VCaP (cell line): Measurements from ENCODE around the gene TMEM41A.
"Not testable (repeated sequence)": the region's sequence is repeated elsewhere in the genome, so short reads cannot be mapped to it uniquely, and the experiment has no call there.

ENCODE experiments used
- H3K27ac ChIP-seq: fragments of 450-650 bp; 2 replicates; pipeline ENCODE4 v1.5.1; 2017
- TF ChIP-seq, protein P1 (sequence below): fragments of 450-650 bp; conservative IDR thresholded peaks from 2 replicates; pipeline ENCODE4 v1.5.1; 2017; ENCODE audit warnings: mild to moderate bottlenecking, moderate library complexity

Gene TMEM41A

DNA sequence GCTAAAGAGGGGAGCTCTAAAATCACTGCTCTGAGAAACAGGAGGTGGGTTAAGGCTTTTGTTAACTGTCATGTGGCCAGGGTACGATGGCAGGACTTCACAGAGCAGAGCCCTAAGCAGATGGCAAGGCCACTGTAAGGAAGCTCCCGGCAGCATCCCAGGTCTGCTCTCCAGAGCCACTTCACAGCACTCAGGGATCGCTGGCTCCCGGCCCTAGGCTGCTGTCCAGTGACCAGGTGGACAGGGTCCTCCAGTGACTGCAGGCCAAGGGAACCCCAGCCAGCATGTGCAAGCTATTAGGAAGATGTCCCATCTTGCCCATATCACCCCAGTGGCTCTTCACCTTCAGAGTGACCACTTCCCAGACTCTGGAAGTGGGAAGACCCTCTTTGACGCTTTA is 10.4 kb downstream of the TMEM41A start:
- no peak overlapping the region for H3K27ac ChIP-seq
- TF ChIP-seq, protein P1, sequence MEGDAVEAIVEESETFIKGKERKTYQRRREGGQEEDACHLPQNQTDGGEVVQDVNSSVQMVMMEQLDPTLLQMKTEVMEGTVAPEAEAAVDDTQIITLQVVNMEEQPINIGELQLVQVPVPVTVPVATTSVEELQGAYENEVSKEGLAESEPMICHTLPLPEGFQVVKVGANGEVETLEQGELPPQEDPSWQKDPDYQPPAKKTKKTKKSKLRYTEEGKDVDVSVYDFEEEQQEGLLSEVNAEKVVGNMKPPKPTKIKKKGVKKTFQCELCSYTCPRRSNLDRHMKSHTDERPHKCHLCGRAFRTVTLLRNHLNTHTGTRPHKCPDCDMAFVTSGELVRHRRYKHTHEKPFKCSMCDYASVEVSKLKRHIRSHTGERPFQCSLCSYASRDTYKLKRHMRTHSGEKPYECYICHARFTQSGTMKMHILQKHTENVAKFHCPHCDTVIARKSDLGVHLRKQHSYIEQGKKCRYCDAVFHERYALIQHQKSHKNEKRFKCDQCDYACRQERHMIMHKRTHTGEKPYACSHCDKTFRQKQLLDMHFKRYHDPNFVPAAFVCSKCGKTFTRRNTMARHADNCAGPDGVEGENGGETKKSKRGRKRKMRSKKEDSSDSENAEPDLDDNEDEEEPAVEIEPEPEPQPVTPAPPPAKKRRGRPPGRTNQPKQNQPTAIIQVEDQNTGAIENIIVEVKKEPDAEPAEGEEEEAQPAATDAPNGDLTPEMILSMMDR: no peak

DNA sequence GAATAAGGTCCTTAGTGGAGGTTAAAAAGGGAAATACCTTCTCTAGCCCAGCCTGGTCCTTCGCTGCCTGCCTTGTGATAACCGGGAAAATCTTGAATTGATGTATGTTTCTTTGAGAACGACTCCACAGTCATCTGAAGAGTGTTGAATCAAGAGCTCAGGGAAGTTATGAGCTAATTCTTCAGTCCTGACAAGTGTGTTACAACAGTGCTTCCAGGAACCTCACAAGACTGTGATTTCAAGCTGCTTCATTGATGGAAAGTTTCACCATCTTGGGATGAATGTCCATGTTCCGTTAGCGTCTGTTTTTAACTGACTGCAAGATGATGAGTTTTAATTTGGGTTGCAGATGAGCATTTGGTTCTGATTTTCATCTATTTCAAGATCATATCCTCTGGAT is 12.4 kb downstream of the TMEM41A start:
- H3K27ac ChIP-seq: no peak overlapping the region
- TF ChIP-seq, protein P1: no peak

DNA sequence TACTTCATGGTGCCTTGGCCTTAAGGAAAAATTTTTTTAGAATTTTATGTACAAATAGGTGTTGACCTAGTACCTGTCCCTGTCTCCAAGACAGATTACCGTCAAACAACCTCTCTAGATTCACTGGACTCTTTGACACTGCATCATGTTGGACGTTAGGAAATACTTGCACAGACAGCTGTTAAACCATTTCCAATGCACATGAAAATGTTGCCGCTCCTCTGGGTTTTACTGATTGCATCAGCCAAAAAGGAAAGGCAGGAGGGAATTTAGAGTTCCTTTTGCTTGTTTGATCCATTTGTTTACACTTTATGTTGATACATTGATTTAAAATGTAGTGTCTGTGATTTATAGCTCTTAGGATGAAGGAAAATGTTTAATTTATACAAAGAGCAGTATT is 14.5 kb downstream of the TMEM41A start:
- TF ChIP-seq, protein P1: no peak
- no peak overlapping the region for H3K27ac ChIP-seq

DNA sequence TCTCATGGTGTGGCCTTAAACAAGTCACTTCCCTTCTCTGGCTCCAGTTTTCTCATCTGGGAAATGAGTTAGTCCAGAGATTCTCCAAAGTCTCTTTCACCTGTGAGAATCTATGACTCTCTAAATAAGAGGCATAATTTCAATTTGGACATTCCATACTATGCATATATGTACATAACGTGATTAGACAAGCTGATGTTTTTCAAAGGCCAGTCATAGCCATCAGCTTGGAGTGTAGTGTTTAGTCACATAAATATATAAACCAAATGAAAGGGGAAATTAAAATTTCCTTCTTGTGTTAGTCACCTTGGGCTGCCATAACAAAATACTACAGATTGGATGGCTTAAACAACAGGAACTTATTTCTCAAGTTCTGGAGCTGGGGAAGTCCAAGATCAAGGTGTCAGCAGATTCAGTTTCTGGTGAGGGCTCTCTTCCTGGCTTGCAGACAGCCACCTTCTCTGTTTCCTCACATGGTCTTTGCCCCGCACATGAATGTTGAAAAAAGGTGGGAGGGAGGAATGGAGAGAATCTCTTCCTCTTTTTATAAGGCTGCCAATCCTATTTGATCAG is 19.4 kb downstream of the TMEM41A start:
- TF ChIP-seq, protein P1: no peak
- no peak overlapping the region for H3K27ac ChIP-seq

DNA sequence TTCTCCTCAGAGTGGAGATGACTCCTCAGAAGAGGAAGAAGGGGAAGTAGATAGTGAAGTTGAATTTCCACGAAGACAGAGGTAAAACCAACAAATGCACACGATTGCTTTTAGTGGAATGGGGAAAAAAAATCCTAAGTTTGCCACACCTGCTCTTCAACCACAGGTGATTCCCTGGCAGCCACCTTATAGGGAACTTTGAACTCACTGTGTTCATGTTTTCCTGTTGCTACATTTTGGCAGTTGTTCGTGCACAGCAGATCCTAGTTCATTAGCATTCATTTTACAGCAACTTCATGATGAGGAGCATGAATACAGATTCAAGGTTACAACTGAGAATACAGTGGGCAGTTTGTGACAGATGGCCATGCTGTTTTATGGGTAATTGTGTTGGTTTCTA is 21.5 kb downstream of the TMEM41A start:
- TF ChIP-seq, protein P1: no peak
- H3K27ac ChIP-seq: no peak overlapping the region

DNA sequence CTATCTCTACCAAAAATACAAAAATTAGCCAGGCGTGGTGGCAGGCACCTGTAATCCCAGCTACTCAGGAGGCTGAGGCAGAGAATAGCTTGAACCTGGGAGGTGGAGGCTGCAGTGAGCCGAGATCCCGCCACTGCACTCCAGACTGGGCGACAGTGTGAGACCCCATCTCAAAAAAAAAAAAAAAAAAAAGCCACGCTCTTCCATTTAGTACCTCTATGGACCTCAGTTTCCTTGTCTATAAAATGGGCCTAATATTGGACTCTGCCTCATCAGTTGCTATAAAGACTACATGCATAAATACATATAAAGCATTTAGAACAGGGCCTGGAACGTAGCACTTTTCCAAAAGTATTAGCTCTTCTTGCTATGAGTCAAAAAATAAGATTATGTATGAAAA is 23.9 kb downstream of the TMEM41A start:
- not testable (repeated sequence) for H3K27ac ChIP-seq

DNA sequence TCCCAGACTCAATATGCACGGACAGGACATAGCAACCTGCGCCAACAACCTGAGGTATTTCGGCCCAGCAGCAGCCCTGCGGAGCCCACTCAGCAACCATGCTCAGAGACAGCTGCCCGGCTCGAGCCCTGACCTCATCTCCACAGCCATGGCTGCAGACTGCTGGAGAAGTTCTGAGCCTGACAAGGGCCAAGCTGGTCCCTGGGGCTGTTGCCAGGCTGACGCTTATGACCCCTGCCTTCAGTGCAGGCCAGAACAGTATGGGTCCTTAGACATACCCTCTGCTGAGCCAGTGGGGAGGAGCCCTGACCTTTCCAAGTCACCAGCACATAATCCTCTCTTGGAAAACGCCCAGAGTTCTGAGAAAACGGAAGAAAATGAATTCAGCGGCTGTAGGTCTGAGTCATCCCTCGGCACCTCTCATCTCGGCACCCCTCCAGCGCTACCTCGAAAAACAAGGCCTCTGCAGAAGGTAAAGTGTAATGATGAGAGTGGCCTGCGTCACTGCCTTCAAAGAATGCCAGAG is 25.5 kb downstream of the TMEM41A start:
- TF ChIP-seq, protein P1: no peak
- no peak overlapping the region for H3K27ac ChIP-seq

DNA sequence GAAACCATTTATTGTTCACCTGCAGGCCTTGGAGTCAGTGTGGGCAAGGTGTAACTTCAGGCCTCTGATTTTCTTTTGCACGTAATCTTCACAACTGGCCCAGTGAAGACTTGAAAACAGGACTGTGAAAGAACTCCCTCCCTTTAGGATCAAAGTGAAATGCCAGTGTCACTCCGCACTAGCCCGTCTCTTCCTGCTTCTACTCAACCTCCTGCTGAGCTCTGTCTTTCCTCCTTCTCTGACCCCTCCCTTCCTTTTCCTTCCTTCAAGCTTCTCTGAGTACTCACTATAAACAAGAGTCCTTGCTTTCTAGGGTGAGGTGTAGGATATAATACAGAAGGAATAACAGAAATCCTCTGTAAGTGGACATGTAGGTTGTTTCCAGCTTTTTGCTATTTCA is 28.5 kb downstream of the TMEM41A start:
- no peak overlapping the region for H3K27ac ChIP-seq
- TF ChIP-seq, protein P1: no peak
